ENCODE measurements around the gene PANX3. TPM values are rescaled to one million over a fixed set of nuclear protein-coding genes. Genes with fewer than 3 reads are reported as not detected.

PANX3 gene
- total RNA-seq, 4 donors from 2014 or later: not detected

DNA sequence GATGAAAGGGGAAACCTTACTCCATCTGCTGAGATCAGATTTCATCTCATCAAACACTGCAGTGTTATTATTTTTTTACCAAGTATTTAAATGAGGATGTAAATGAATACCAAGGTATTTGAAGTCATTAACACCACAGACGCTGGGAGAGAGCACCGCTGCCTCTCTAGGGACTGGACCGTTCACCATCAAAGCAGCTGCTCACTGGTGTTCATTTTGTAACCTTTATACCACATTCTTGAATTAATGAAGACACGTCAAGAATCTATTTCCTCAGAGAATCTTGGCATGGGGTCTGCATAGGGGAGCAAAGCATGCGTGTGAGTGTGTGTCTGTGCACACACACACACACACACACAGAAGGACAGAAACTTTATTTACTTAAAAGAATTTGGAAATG is 46.7 kb downstream of the PANX3 start:
- ATAC-seq (ENCODE audit: low FRiP score) (no peak), DNase-seq (ENCODE audit: low spot score) (no peak)
- TF ChIP-seq, protein P1, sequence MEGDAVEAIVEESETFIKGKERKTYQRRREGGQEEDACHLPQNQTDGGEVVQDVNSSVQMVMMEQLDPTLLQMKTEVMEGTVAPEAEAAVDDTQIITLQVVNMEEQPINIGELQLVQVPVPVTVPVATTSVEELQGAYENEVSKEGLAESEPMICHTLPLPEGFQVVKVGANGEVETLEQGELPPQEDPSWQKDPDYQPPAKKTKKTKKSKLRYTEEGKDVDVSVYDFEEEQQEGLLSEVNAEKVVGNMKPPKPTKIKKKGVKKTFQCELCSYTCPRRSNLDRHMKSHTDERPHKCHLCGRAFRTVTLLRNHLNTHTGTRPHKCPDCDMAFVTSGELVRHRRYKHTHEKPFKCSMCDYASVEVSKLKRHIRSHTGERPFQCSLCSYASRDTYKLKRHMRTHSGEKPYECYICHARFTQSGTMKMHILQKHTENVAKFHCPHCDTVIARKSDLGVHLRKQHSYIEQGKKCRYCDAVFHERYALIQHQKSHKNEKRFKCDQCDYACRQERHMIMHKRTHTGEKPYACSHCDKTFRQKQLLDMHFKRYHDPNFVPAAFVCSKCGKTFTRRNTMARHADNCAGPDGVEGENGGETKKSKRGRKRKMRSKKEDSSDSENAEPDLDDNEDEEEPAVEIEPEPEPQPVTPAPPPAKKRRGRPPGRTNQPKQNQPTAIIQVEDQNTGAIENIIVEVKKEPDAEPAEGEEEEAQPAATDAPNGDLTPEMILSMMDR (IDR thresholded peaks at IDR 0.05): no peak

DNA sequence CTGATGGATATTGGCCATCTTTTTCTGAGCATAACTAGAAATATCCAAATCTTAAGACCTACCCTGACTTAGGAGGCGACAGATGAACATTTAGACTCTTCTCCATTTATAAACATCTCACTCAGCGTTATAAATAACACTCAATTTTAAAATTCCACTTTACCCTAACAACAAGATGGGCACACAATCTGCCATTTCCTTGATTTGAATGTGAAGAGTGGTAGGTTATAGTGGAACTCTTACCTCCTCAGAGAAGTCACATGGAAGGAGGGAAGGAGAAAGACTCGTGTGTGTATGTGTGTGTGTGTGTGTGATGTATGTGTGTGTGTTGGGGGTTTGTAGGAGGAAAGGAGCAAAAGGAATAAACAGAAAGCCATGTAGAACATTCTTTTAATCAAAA is 47.3 kb downstream of the PANX3 start:
- TF ChIP-seq, protein P1 (IDR thresholded peaks at IDR 0.05): no peak
- ATAC-seq (ENCODE audit: low FRiP score) (no peak), DNase-seq (ENCODE audit: low spot score) (no peak)

- no peak for ATAC-seq (ENCODE audit: low FRiP score)
- TF ChIP-seq, protein P1 (IDR thresholded peaks at IDR 0.05): no peak
- no peak for DNase-seq (ENCODE audit: low spot score)
Observed at GRCh38 chr11:124658986-124659385, 47.8 kb downstream of the PANX3 start.

- no peak for DNase-seq (ENCODE audit: low spot score)
- TF ChIP-seq, protein P1 (IDR thresholded peaks at IDR 0.05): no peak
- no peak for ATAC-seq (ENCODE audit: low FRiP score)
Observed at GRCh38 chr11:124661553-124661952, 50.3 kb downstream of the PANX3 start.

DNA sequence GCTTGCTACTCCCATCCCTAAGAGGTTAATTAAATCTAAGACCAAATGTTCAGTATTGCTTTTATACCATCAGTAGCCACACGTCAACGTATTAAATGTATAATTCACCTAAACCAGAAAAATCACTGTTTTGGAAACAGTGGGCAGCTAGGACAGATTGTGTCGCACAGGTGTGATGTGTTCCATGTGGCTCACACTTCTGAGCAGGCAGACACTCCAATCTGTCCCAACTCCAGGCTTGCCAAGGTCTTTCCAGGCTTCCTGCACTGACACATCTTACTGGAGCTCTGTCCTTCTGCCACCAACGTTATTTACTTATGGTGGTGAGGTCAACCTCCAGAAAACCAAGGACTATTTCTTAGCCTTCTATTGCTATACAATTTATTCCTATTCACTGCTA is 50.9 kb downstream of the PANX3 start:
- DNase-seq (ENCODE audit: low spot score) (no peak), ATAC-seq (ENCODE audit: low FRiP score) (no peak)
- TF ChIP-seq, protein P1 (IDR thresholded peaks at IDR 0.05): no peak

- DNase-seq (ENCODE audit: low spot score) (no peak), ATAC-seq (ENCODE audit: low FRiP score) (no peak)
- TF ChIP-seq, protein P1 (IDR thresholded peaks at IDR 0.05): no peak
Observed at GRCh38 chr11:124663861-124664260, 52.6 kb downstream of the PANX3 start.

GRCh38 chr11:124667601-124668000 is 56.4 kb downstream of the PANX3 start:
- DNase-seq (ENCODE audit: low spot score) (no peak), ATAC-seq (ENCODE audit: low FRiP score) (no peak)
- TF ChIP-seq, protein P1 (IDR thresholded peaks at IDR 0.05): no peak
